HG02588 (cell line): ENCODE data around the gene SCARB2.

Experiments used
- ATAC-seq: cut with Tn5 transposase; IDR thresholded peaks from one replicate; pipeline ENCODE4 v1.9.1; 2021; ENCODE audit warnings: mild to moderate bottlenecking, moderate library complexity; ENCODE audit not compliant: unreplicated experiment

SCARB2 gene

GRCh38 chr4:76156635-76157034 is 57.0 kb downstream of the SCARB2 start:
- ATAC-seq = no peak

- ATAC-seq = no peak
These were observed 57.6 kb downstream of the SCARB2 start for GRCh38 chr4:76155979-76156378.

- ATAC-seq = no peak
These were observed 60.3 kb downstream of the SCARB2 start for GRCh38 chr4:76153356-76153755.

GRCh38 chr4:76148142-76148865 is 65.3 kb downstream of the SCARB2 start, which contains the start of gene NUP54:
Gene NUP54, minus strand, starts transcription at chr4:76148397. Its CDS starts 23 bp downstream, at chr4:76148374.
- peak; percentile 99 for ATAC-seq

- ATAC-seq = peak; percentile 27
These were observed 66.0 kb downstream of the SCARB2 start for GRCh38 chr4:76147454-76148141.

- no peak for ATAC-seq
These were observed 69.1 kb downstream of the SCARB2 start for GRCh38 chr4:76144546-76144945.

GRCh38 chr4:76141241-76141640 is 72.4 kb downstream of the SCARB2 start:
- ATAC-seq = no peak

GRCh38 chr4:76127754-76128153 is 85.9 kb downstream of the SCARB2 start:
- no peak for ATAC-seq

GRCh38 chr4:76125816-76126215 is 87.8 kb downstream of the SCARB2 start:
- no peak for ATAC-seq

GRCh38 chr4:76120199-76120598 is 93.4 kb downstream of the SCARB2 start:
- ATAC-seq = no peak

GRCh38 chr4:76117536-76117935 is 96.1 kb downstream of the SCARB2 start:
- ATAC-seq = no peak

GRCh38 chr4:76116821-76117220 is 96.8 kb downstream of the SCARB2 start:
- no peak for ATAC-seq
